Fibroblast of skin of back (primary cell): ENCODE data around the gene CIRBP.

Experiments used
- DNase-seq: peaks from one replicate; pipeline ENCODE4 v3.0.0-alpha.2; 2013

The CIRBP gene

DNA sequence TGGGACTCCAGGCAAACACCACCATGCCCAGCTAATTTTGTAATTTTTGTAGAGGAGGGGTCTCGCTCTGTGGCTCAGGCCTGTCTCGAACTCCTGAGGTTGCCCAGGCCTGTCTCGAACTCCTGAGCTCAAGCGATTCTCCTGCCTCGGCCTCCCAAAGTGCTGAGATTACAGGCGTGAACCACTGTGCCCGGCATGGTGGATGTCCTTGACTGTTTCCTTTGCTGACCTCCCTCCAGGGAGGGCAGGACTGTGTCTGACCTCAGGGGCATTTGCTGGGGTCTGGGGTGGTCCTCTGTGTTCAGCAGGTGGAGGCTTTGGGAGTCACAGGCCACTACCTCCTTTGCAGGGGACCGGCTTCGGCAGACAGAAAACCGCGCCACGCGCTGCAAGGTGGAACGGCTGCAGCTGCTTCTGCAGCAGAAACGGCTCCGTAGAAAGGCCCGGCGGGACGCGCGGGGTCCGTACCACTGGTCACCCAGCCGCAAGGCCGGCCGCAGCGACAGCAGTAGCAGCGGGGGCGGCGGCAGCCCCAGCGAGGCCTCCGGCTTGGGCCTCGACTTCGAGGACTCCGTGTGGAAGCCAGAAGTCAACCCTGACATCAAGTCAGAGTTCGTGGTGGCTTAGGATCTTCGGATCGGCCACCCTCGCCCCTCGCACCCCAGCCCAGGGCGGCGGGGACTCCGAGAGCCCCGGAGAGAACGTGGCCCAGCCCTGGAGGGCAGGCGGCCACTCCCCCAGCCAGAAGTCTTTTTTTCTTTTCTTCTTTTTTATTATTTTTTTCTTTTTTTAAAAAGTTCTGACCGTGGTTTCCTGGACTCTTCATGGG, 12.3 kb upstream of the CIRBP start:
- DNase-seq: no peak

DNA sequence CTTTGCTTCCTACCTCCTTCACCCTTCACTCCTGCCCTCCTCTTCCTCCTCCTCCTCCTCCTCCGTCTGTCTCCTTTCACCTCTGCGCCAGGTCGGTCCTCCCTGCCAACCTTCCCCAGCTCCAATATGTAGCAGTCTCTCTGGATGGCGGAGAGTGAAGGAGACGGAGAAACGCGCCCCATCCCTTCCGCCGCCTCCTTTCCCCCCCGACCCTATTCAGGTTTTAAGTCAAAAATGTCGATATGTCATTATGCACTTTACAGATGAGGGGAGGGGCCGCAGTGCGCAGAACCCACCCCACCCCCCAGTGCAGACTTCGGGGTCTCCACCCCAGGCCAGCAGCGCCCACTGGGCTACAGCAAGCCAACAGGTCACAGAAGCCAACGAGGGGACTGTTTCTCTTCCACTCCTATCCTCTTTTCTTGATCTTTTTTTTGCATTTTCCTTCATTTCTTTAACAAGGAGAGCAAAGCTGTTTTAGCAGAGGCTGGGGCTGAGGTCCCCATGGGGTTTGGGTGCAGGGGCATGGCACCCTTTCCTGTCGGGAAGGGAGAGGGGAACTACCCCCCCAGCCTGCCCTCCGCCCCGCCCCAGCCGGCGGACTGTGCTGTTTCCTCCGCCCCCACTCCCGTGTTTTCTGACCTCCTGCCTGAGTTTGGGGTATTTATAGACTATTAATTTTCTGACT, 11.5 kb upstream of the CIRBP start:
- no peak for DNase-seq

DNA sequence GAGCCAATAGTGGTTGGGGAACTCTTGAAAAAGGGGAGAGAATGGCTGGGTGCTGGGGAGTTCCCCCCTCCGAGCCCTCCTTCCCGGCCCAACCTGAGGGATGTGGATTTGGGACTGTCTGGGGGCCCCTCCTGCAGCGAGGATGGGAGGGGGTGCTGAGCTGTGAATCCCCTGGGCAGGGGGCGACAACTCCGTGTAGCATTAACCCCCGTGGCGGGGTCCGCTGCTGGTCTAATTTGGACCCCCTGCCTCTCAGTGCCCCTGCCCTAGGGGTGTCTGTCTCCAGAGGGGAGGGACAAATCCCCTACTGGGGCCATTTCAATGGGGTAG, 11.0 kb upstream of the CIRBP start:
- no peak for DNase-seq

DNA sequence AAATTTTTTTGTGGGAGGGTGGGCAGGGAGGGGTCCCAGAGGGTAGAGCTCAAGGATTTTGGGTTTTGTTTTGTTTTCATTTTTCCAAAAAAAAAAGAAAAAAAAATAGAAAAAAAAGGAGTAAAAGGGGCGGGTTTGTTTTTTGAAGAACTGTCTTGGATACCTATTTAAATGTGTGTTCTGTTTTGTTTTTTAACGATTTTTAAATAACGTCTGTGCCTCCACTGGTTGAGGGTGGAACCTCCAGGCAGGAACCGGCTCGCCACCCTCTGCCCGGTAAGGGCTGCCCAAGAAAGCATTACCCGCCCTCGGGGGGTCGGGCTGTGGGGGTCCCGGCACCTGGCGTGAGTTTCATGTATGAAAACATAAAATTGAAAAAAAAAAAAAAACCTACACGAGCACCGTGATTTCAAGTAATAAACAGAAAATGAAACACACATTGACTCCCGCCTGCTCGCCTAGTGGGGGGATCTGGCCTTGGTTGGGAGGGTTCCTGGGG, 10.4 kb upstream of the CIRBP start:
- no peak for DNase-seq

DNA sequence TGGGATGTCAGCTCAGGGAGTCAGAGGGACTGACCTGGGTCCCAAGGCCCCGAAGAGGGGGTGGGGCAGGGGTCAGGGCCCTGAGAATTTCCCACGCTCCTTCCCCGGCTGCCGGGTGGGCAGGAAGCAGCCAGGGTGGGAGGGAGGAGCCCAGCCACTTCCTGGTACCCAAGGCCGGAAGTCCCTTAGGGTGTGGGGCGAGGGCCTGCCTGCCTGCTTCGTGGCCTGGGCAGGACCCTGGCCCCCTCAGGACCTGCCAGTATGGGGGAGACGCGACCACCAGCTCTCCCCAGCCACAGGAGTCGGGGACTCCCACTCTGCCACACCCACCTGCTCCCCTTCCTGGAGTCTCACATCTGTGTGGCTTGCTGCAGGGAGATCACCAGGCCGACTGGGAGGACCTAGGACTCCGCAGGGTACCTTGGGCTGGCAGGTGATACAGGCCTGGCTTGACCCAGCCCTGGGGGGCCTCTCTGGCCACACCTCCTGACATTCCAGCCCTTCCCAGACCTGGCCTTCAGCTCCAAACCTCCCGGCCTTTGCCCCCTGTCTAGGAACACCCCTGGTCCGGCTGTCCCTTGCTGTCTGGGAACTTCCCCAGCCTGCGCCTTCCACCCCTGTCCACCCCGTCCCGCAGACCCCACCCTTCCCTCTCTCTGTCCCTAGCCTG, 9.8 kb upstream of the CIRBP start:
- peak; percentile 70 for DNase-seq

DNA sequence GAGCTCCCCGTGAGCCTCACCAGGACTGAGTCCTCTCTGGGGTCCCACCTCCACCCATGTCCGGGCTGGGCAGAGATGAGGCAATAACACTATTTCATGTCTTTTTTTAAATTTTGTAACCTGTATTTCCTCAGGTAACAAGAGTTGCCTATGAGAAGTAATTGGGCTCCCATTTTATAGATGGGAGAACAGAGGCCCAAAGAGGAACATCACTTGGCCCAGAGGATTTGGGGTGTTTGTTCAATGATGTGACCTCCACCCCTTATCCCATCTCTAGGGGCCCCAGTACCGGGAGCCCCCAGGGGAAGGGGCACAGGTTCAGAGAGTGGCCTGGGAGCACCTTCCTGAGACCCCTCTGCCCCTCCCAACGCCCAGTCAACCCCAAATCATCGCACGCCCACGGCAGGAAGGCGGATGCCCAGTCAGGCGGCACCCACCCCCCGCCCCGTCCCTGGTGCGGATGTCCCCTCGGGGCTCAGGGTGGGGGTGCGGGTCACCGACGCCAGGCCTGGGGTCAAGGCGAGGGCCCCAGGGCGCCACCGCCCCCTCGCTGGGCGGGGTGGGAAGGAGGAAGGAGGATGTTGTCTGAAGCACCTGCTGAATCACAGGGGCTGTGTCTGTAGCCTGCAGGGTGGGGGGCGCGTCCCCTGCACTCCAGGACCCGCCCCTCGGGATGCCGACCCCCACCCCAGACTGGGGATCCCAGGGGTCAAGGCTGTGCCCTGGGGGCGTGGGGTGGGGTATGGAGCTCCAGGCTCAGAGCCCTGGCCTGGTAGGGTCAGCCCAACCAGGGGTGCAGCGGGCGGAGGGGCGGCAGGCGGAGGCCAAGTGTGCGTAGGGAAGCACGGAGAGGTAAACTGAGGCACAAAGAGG, 9.0 kb upstream of the CIRBP start:
- no peak for DNase-seq

DNA sequence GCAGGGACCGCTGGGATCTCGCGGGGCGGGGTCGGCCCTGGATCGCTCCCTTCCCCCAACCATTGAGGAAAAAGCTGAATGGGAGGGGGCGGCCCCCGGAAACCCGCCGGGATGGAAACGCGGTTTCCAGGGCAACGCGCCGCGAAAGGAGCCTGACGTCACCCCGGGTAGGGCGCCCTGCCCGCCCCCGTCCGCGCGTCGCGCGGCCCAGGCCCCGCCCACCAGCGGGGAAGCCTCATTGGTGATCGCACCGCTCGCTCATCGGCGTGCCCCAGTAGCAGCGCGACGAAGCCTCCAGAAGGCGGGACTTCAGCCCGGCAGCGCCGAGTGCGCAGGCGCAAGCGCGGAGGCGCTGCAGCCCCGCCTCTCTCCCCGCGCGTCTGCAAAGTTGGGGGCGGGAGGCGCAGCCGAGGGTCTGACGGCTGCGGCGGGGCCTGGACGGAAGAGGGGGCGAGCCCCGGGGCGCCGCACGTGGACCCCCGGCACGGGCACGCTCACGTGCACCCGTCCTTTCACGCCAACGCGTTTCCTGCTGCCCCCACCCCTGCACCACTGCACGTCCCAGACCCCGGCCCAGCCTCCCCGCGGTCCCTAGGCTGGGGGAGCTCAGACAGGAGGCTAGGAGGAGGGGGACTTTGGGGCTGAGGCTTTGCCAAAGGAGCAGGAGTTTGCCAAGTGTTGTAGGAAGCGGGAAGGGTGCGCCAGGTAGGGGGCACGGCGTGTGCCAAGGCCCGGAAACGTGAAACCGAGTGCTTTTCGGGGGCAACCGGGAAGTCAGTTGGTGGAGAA, 8.2 kb upstream of the CIRBP start:
- DNase-seq: peak; percentile 94

DNA sequence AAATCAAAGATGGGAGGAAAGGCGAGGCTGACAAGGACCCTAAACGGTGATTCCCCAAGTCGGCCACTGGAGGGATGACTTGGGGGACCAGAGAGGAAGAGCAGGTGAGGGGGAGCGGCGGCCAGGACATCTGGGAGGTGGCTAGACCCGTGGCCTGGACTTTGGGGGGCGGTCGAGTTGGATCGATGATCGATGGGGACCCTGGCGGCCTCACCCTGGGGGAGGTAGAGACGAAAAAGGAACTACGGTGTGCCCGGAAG, 7.7 kb upstream of the CIRBP start:
- DNase-seq: no peak

DNA sequence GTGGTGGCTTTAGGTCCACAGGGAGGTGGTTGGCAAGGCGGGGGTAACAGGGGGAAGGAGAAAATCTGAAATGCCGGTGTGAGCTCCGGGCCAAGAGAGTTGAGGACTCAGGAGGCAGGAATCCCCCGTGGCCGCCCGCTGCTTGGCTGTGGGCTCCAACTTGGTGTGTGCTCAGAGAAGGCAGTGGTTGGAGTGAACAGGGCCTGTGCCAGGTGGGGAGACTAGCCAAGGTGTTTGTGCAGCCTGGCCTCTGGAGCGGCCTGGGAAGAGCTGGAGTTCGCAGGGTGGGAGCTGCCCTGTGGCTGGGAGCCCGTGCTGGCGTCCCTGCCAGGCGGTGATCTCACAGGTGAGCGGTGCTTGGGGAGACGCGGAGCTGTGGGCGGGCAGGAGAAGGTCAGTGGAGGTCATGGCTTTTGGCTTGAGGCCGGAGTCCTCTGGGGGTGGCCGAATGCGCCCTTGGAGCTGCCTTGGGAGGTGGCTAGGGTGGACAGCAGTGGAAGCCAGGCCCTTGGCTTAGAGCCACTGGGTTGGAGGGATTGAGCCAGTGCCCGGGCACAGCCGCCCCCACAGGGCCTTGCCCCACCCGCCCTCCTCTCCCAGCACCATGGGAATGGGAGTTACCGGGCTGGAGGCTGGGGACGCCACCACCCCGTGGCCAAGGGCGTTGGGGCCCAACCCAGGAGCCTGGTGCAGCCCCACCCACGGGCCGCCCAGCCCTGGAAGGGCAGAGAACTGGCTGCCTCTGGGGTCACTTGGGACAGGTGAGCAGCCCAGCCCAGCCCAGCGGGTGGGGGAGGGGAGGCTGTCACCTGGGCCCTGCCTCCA, 7.1 kb upstream of the CIRBP start:
- DNase-seq: no peak

DNA sequence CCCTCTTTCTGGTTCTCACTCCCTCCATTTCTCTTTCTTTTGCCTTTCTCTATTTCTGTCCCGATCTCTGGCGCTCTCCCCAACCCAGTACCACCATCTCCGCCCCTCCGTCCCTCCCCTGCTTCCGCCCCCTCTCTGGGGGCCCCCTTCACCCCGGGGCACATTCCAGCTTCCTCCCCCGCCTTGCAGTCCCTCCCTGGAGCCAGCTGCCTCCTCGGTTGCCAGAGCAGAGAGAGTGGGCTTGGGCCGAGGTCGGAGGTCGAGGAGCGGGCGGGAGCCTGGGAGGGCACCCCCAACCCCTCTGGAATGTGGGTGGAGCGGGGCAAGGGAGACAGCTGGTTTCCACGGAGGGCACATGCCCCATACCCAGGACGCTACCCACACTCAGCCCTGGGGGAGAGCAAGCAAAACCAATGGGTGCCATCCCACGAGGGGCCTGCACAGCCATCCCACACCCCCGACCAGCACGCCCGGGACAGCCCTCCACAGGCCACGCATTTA, 6.5 kb upstream of the CIRBP start:
- DNase-seq: peak; percentile 58

DNA sequence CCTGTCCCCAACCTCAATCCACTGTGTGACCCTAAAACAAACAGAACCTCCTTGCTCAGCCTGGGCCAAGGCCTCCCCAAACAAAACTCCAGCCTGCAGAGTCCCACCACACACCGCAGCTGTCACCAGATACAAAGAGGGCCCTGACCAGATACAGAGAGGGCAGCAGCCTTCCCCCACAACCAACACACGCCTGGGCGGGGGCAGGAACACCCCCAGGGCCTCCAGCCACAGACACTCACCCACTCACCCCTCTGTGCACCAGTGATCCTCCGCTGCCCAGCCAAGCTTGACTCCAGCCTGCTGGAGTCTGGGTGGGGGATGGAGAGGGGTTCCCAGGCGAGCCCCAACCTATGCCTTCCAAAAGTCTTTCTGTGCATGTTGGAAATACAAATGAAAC, 5.9 kb upstream of the CIRBP start:
- DNase-seq: no peak

DNA sequence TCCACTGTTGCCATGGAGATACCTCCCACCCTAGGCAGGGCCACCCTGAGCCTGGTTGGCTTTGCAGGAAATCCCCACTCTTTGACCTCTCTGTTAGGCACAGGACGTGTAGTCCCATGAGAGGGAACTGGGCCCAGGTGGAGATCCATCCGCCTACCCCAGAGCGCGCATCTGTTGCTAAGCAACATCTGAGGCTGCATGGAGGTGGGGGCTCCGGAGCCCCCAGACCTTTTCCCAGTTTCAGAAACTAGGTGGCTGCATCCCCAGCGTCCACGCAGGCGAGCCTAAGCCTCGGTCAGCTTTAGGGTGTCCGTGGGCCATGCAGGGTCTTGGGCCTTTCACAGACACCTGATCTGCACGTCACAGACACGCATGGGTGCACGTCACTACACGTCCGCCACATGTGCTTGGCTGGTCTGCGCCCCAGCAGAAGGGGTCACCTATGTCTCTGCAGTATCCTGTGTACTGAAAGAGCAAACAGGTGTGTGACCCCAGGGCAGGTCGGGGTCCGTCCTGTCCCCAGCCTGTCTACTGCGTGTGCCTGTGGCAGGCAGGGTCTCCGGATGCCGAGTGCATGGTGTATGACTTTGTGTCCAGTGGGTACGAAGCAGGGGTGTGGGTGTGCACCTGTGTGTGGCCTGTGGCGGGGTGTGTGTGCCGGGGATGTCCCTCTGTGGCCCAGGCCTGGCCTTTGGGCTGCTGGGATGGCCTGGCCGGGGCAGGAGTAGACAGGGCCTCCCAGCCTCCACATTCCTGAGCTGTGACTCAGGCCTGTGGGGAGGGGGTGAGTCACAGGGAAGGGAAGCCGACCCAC, 4.1 kb upstream of the CIRBP start:
- peak; percentile 97 for DNase-seq

DNA sequence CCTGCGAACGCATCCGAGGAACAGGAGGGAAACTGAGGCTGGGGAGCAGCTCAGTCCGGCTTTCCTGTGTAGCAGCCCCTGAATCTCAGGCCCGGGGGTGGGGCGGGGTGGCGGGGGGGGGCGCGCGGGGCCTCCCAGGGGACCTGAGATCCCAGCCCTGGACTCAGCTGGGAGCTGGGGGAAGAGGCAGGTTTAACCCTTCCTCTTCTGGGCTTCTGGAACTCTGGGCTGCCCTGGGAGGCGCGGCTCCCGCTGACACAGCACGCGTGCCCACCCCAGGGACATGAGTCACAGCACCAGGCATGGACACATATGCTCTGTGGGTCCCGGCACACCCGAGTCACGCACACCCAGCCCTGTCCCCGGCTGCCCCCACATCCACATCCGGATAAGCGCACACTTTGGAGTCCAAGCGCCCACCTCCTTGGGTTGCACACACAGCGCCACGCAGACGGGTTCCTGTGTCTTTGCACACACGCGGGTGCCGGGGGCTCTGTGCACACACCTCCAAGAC, 3.5 kb upstream of the CIRBP start:
- peak; percentile 97 for DNase-seq

DNA sequence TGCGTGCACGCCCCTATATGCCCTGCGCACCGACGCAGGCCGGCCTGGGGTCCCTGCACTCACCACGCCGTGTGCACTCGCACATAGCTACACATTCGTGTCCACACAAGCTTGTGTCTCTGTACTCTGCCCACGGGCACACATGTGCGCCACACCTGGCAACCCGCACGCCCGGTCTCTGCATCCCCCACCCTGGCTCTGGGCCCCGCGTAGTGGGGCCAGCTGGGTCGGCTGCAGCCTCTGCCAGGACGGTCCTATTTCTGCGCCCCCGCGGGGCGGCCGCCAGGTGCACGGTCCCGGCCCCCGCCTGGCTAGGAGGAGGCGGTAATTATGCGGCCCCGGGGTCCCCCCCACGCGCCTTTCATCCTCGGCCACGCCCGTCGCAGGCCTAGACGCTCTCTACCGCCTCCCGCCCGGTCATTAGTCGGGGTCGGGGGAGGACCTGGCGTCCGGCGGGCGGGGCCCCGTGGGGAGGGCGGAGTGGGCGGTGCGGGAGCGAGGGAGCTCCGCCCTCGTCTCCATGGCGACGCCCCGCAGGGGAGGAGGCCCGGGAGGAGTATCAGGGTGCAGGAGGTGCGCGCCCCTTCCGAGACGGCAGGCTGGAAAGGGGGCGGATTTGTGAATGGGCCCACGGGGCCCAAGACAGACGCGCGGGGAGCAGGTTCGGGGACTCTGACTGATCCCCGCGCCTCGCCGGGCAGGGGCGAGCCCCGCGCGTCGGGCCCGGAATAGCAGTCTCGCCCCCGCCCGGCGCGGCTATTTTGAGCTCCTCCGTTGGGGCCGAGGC, 2.8 kb upstream of the CIRBP start:
- DNase-seq: peak; percentile 89

DNA sequence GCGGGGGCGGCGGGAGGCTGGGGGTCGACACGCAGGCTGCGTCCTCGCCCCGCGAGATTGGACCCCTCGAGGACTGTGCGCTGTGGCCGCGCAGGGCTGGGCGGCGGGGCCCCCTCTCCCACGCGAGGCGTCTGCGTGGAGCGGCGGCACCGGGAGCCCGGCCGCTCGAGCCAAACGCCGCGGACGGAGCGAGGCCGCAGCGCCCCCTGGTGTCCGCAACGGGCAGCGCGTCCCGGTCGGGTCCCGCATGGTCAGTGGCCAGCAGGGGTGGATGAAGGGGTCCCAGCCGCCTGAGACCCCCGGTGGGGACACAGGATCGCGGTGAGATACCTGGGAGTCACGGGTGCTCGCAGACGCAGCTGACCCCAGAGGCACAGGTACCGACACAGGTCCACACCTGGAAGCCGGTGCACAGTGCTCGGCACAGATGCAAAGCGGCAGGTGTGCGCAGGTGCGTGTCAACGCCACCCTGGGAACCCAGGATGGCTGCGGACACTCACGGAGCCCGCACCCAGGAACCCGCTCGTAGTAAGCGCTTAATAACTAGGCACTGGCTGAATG, 2.1 kb upstream of the CIRBP start:
- peak; percentile 53 for DNase-seq

DNA sequence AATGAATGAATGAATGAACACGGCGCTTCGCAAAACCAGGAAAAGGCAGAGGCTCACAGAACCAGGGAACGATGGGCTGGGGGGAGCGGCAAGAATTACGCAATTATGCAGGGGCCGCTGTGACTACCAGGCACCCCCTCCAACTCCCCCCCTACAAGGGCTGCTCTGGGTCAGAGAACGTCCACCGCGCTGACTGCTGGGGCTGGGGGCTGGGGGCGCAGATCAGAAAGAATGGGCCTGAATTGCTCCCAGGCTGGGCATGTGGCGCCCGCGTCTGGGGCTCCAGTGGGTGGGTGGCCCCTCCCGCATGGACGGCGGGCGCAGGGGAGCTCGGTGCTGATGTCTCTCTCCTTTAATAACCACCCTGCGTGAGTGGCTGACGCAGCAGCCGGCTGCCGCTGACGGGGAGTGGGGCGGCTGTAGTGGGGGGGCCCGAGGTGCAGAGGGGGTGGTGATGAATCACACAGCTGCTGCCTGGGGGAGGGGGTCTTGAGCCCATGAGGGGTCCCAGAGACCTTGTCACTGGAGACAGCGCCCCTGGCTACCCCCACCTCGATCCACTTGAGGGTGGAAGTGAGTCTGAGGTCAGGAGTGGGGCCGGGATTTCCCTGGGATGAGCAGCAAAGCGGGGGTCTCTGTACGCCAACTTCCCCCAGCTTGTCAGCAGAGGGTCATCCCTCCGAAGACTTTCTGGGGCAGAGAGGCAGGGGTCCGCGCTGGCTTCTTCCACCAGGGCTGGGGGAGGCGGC, 1.5 kb upstream of the CIRBP start:
- no peak for DNase-seq

DNA sequence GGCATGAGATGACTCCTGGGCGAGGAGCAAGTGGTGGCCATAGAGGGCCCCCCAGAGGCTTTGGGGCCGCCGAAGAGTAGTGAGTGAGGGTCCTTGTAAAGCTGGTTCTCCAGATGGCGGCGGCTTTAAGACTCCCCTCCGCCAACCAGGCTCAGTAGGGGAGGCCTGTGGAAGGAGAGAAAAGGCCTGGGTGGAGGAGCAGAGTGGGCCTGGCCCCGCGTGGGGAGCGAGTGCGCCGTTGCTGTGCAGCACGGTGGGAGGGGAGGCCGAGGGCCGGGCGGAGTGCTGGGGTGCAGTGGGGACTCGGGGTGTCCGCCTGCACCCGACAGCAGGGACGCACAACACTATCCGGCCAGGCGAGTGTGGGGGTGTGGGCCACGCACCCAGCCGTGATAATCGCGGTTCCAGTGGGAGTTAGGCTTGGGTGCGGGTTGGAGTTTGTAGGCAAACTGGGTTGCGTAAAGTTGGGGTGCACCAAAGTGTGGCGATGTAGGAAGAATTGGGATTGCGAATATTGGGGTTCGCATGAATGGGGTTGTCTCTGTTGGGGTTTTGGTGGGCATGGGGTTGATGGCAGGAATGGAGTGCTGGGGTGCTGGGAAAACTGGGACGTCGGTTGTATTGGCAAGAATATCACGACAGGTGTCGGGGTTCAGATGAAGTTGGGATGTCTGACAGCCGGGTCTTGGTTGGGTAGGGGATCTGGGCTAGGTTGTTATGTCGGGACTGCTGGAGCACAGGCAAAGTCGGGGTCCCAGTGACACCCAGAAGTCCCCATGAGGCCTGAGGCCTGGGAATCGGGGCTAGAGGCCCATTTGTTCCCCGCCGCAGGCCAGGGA, 687 bp upstream of the CIRBP start:
- no peak for DNase-seq
